Measurements from ENCODE around the gene MRRF.

The MRRF gene

GRCh38 chr9:122370869-122371755, 106.4 kb downstream of the MRRF start, which contains the start of gene PTGS1:
Gene PTGS1, plus strand, starts transcription at chr9:122371024. Its CDS starts 61 bp downstream, at chr9:122371085.
- peak; percentile 41 for DNase-seq (ENCODE audit: extremely low read depth, insufficient read length)
- peak within 1 kb of the TSS; percentile 51 for H3K4me3 ChIP-seq (replicated peaks; ENCODE audit: low read depth, low read length)
- no peaks in the 10 kb centered on the region for H3K36me3 ChIP-seq (ENCODE audit: control insufficient read depth, insufficient read depth, low read length)
- no peak for TF ChIP-seq CTCF (IDR thresholded peaks at IDR 0.05; ENCODE audit: insufficient read depth, low read length, poor library complexity, severe bottlenecking)
- H3K27me3 ChIP-seq (replicated peaks; ENCODE audit: control insufficient read depth, insufficient read depth, low read length), result no peaks in the 10 kb centered on the region; the same call in 1 of the 2 replicates

DNA sequence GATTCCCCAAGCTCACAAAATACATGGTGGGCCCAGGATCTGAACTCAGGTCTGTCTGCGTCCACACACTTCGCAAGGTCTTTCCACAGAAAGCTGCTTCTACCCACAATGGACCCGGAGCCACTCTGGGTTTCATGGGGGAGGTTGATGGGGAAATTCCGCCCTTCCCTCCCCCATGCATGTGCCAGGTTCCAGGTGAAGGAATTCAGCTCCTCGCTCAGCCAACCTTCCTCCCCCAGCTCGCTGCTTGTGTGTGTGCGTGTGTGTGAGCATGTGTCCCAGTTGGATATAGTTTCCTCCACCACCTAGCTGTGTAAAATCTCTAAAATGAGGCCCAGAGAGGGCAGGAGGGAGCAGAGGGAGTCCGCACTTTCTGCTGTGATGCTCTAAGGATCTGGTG, 107.2 kb downstream of the MRRF start:
- Histone ChIP-seq H3K4me3 (replicated peaks; ENCODE audit: low read depth, low read length) (no peak overlapping the region), H3K27me3 (replicated peaks; ENCODE audit: control insufficient read depth, insufficient read depth, low read length) (no peaks in the 10 kb centered on the region; the same call in 1 of the 2 replicates)

GRCh38 chr9:122372856-122373845, 108.5 kb downstream of the MRRF start:
- DNase-seq (ENCODE audit: extremely low read depth, insufficient read length), result no peak
- Histone ChIP-seq H3K27me3 (replicated peaks; ENCODE audit: control insufficient read depth, insufficient read depth, low read length) (no peaks in the 10 kb centered on the region; the same call in 1 of the 2 replicates), H3K36me3 (ENCODE audit: control insufficient read depth, insufficient read depth, low read length) (no peaks in the 10 kb centered on the region), H3K4me3 (replicated peaks; ENCODE audit: low read depth, low read length) (no peak overlapping the region)
- TF ChIP-seq CTCF (IDR thresholded peaks at IDR 0.05; ENCODE audit: insufficient read depth, low read length, poor library complexity, severe bottlenecking), result no peak

More for the DNA sequence above, 107.2 kb downstream of the MRRF start:
- H3K36me3 ChIP-seq (ENCODE audit: control insufficient read depth, insufficient read depth, low read length), result no peaks in the 10 kb centered on the region
- no peak for DNase-seq (ENCODE audit: extremely low read depth, insufficient read length)
- TF ChIP-seq CTCF (IDR thresholded peaks at IDR 0.05; ENCODE audit: insufficient read depth, low read length, poor library complexity, severe bottlenecking), result no peak

DNA sequence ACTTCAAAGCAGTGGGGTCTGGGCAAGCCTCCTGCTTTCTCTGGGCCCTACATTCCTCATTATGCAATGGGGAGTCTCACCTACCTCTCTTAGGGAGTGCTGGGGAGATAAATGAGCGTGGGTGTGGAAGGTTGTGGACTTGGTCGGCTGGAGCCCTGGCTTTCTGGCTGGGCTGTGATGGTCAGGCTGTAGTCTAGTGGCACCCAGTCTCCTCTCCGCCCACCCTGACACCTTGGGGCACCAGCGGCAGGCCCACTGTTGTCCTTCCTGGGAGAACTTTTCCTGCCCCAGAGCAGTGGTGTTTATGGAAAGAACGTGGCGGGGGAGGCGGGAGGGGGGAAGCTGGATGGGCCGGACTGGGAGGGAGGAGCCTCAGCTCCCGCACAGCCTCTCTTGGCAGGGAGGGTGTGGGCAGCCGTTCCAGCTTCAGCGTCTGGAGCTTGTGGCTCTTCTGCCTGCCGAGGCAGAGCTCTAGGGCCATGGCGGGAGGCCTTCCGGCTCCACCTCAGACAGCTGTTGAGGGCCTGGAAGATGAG, 110.3 kb downstream of the MRRF start:
- no peak for TF ChIP-seq CTCF (IDR thresholded peaks at IDR 0.05; ENCODE audit: insufficient read depth, low read length, poor library complexity, severe bottlenecking)
- no peak for DNase-seq (ENCODE audit: extremely low read depth, insufficient read length)
- H3K36me3 ChIP-seq (ENCODE audit: control insufficient read depth, insufficient read depth, low read length), result no peaks in the 10 kb centered on the region
- H3K27me3 ChIP-seq (replicated peaks; ENCODE audit: control insufficient read depth, insufficient read depth, low read length), result no peaks in the 10 kb centered on the region; the same call in 1 of the 2 replicates
- no peak overlapping the region for H3K4me3 ChIP-seq (replicated peaks; ENCODE audit: low read depth, low read length)

GRCh38 chr9:122376796-122377195, 112.1 kb downstream of the MRRF start:
- H3K36me3 ChIP-seq (ENCODE audit: control insufficient read depth, insufficient read depth, low read length), result no peaks in the 10 kb centered on the region
- no peak overlapping the region for H3K4me3 ChIP-seq (replicated peaks; ENCODE audit: low read depth, low read length)
- no peak for DNase-seq (ENCODE audit: extremely low read depth, insufficient read length)
- no peaks in the 10 kb centered on the region; the same call in 1 of the 2 replicates for H3K27me3 ChIP-seq (replicated peaks; ENCODE audit: control insufficient read depth, insufficient read depth, low read length)
- no peak for TF ChIP-seq CTCF (IDR thresholded peaks at IDR 0.05; ENCODE audit: insufficient read depth, low read length, poor library complexity, severe bottlenecking)

All from GM06990 (cell line).